Measurements from ENCODE around the gene NRARP.

Gene NRARP

GRCh38 chr9:137307255-137308056 is 5.4 kb upstream of the NRARP start:
- H3K4me3 ChIP-seq (ENCODE audit: low read depth, low read length) = no peak overlapping the region

DNA sequence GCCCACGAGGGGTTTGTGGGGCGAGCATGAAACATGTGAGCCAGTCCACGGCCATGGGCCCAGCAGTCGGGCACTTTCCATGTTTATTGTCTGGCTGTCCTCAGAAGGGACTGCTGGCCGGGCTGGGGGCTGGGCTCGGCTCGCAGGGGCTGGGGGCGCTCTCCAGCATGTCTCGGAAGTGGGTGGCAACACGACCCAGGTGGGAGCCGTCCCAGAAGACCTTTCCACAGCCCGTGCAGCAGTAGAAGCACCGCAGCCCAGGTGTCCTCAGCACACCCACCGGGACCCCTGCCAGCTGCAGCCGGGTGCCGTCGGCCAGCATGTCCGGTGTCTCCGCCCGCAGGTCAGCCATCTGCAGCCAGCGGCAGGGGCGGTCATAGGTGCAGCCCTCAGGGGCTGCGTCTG is 4.8 kb upstream of the NRARP start:
- TF ChIP-seq CTCF (IDR thresholded peaks at IDR 0.05; ENCODE audit: low read depth, low read length) = no peak
- no peak overlapping the region for H3K4me3 ChIP-seq (ENCODE audit: low read depth, low read length)

More at GRCh38 chr9:137307255-137308056, 5.4 kb upstream of the NRARP start:
- no peak for TF ChIP-seq CTCF (IDR thresholded peaks at IDR 0.05; ENCODE audit: low read depth, low read length)

DNA sequence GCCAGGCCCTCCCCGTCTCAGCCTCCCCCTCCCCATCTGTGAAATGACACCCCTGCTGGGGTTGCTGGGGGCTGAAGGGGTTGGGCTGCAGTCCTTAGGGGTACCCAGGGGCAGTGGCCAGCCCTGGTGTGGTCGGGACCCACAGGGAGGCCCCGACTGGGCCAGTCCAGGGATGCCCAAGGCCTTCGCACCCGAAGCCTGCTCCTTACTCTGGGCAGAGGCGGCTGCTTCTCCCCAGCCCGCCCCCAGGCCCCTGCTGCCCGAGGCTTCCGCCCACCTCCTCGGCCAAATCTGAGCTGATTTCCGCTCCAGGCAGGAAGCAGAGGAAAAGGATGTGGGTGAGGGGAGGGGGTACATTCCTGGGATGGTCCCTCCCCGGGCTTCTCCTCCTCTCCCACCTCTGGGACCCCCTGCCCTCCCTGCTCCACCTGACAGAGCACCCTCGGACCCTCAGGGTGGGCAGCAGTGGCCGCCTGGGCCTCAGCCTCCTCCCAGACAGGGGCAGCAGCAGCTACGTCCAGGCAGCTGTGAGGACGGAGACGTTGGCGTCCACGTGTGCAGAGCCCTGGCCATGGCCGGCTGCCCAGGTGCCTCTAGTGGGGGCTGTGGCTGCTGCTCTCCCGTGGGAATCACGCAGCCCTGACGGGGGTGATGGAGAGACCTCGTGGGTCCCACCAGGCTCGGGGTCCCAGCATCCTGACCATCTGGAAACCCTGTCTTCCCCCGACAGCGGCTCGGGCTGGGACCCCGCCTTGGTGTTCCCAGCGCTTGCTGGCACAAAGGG is 4.2 kb upstream of the NRARP start:
- TF ChIP-seq CTCF (IDR thresholded peaks at IDR 0.05; ENCODE audit: low read depth, low read length) = no peak
- H3K4me3 ChIP-seq (ENCODE audit: low read depth, low read length) = no peak overlapping the region

GRCh38 chr9:137305798-137306065 is 3.7 kb upstream of the NRARP start:
- TF ChIP-seq CTCF (IDR thresholded peaks at IDR 0.05; ENCODE audit: low read depth, low read length) = no peak
- no peak overlapping the region for H3K4me3 ChIP-seq (ENCODE audit: low read depth, low read length)

- no peak for TF ChIP-seq CTCF (IDR thresholded peaks at IDR 0.05; ENCODE audit: low read depth, low read length)
- no peak overlapping the region for H3K4me3 ChIP-seq (ENCODE audit: low read depth, low read length)
These were observed 3.2 kb upstream of the NRARP start for GRCh38 chr9:137305060-137305797.

- no peak for TF ChIP-seq CTCF (IDR thresholded peaks at IDR 0.05; ENCODE audit: low read depth, low read length)
- H3K4me3 ChIP-seq (ENCODE audit: low read depth, low read length) = no peak overlapping the region
These were observed 2.5 kb upstream of the NRARP start for GRCh38 chr9:137304383-137305059.
